ENCODE results near the gene CCDC154. TPM values are rescaled to one million over a fixed set of nuclear protein-coding genes. Genes with fewer than 3 reads are reported as not detected.

CCDC154 gene
- polyA plus RNA-seq, 1 donor: 2.9 TPM

GRCh38 chr16:1452530-1452929 is 8.2 kb upstream of the CCDC154 start:
- Histone ChIP-seq H3K27ac (ENCODE audit: low read length) (no peak overlapping the region), H3K36me3 (ENCODE audit: control insufficient read depth, insufficient read depth, low read length) (peaks cover 87% of the 10 kb centered on the region), H3K9me3 (ENCODE audit: control insufficient read depth, low read depth, low read length) (no peaks in the 10 kb centered on the region), H3K27me3 (ENCODE audit: control insufficient read depth, insufficient read depth, low read length) (no peaks in the 10 kb centered on the region), H3K4me3 (ENCODE audit: low read length) (no peak overlapping the region), H3K4me1 (ENCODE audit: control insufficient read depth, insufficient read depth, low read length) (no peaks in the 10 kb centered on the region)
- WGBS (ENCODE audit: insufficient coverage, low lambda C conversion rate): no CpG with 5 or more reads among the region's 20 CpGs
- DNase-seq: no peak

GRCh38 chr16:1451702-1452392 is 7.5 kb upstream of the CCDC154 start:
- peaks cover 86% of the 10 kb centered on the region for H3K36me3 ChIP-seq (ENCODE audit: control insufficient read depth, insufficient read depth, low read length)
- WGBS (ENCODE audit: insufficient coverage, low lambda C conversion rate): no CpG with 5 or more reads among the region's 34 CpGs
- H3K27me3 ChIP-seq (ENCODE audit: control insufficient read depth, insufficient read depth, low read length): no peaks in the 10 kb centered on the region
- H3K4me1 ChIP-seq (ENCODE audit: control insufficient read depth, insufficient read depth, low read length): no peaks in the 10 kb centered on the region
- no peak overlapping the region for H3K4me3 ChIP-seq (ENCODE audit: low read length)
- no peak overlapping the region for H3K27ac ChIP-seq (ENCODE audit: low read length)
- DNase-seq: no peak
- no peaks in the 10 kb centered on the region for H3K9me3 ChIP-seq (ENCODE audit: control insufficient read depth, low read depth, low read length)

GRCh38 chr16:1450841-1451240 is 6.5 kb upstream of the CCDC154 start:
- no peak overlapping the region for H3K27ac ChIP-seq (ENCODE audit: low read length)
- no CpG with 5 or more reads among the region's 21 CpGs for WGBS (ENCODE audit: insufficient coverage, low lambda C conversion rate)
- H3K4me1 ChIP-seq (ENCODE audit: control insufficient read depth, insufficient read depth, low read length): no peaks in the 10 kb centered on the region
- H3K27me3 ChIP-seq (ENCODE audit: control insufficient read depth, insufficient read depth, low read length): no peaks in the 10 kb centered on the region
- no peak overlapping the region for H3K4me3 ChIP-seq (ENCODE audit: low read length)
- DNase-seq: no peak
- H3K36me3 ChIP-seq (ENCODE audit: control insufficient read depth, insufficient read depth, low read length): peaks cover 91% of the 10 kb centered on the region
- H3K9me3 ChIP-seq (ENCODE audit: control insufficient read depth, low read depth, low read length): no peaks in the 10 kb centered on the region

GRCh38 chr16:1450218-1450617 is 5.9 kb upstream of the CCDC154 start:
- H3K36me3 ChIP-seq (ENCODE audit: control insufficient read depth, insufficient read depth, low read length): peaks cover 85% of the 10 kb centered on the region

GRCh38 chr16:1449201-1449788 is 4.9 kb upstream of the CCDC154 start:
- no peak for DNase-seq
- Histone ChIP-seq H3K4me3 (ENCODE audit: low read length) (no peak overlapping the region), H3K36me3 (ENCODE audit: control insufficient read depth, insufficient read depth, low read length) (peaks cover 75% of the 10 kb centered on the region), H3K4me1 (ENCODE audit: control insufficient read depth, insufficient read depth, low read length) (no peaks in the 10 kb centered on the region), H3K9me3 (ENCODE audit: control insufficient read depth, low read depth, low read length) (no peaks in the 10 kb centered on the region), H3K27ac (ENCODE audit: low read length) (no peak overlapping the region), H3K27me3 (ENCODE audit: control insufficient read depth, insufficient read depth, low read length) (no peaks in the 10 kb centered on the region)
- no CpG with 5 or more reads among the region's 25 CpGs for WGBS (ENCODE audit: insufficient coverage, low lambda C conversion rate)

More at GRCh38 chr16:1450218-1450617, 5.9 kb upstream of the CCDC154 start:
- H3K27me3 ChIP-seq (ENCODE audit: control insufficient read depth, insufficient read depth, low read length): no peaks in the 10 kb centered on the region
- H3K9me3 ChIP-seq (ENCODE audit: control insufficient read depth, low read depth, low read length): no peaks in the 10 kb centered on the region
- no peak for DNase-seq
- no peak overlapping the region for H3K4me3 ChIP-seq (ENCODE audit: low read length)
- H3K27ac ChIP-seq (ENCODE audit: low read length): no peak overlapping the region
- H3K4me1 ChIP-seq (ENCODE audit: control insufficient read depth, insufficient read depth, low read length): no peaks in the 10 kb centered on the region
- no CpG with 5 or more reads among the region's 29 CpGs for WGBS (ENCODE audit: insufficient coverage, low lambda C conversion rate)

- no peaks in the 10 kb centered on the region for H3K4me1 ChIP-seq (ENCODE audit: control insufficient read depth, insufficient read depth, low read length)
- no peak overlapping the region for H3K27ac ChIP-seq (ENCODE audit: low read length)
- DNase-seq: no peak
- no peaks in the 10 kb centered on the region for H3K9me3 ChIP-seq (ENCODE audit: control insufficient read depth, low read depth, low read length)
- peaks cover 70% of the 10 kb centered on the region for H3K36me3 ChIP-seq (ENCODE audit: control insufficient read depth, insufficient read depth, low read length)
- WGBS (ENCODE audit: insufficient coverage, low lambda C conversion rate): no CpG with 5 or more reads among the region's 30 CpGs
- H3K27me3 ChIP-seq (ENCODE audit: control insufficient read depth, insufficient read depth, low read length): no peaks in the 10 kb centered on the region
- H3K4me3 ChIP-seq (ENCODE audit: low read length): no peak overlapping the region
These were observed 4.3 kb upstream of the CCDC154 start for GRCh38 chr16:1448536-1449116.

GRCh38 chr16:1447965-1448364 is 3.6 kb upstream of the CCDC154 start:
- H3K4me3 ChIP-seq (ENCODE audit: low read length): no peak overlapping the region
- H3K9me3 ChIP-seq (ENCODE audit: control insufficient read depth, low read depth, low read length): no peaks in the 10 kb centered on the region
- WGBS (ENCODE audit: insufficient coverage, low lambda C conversion rate): no CpG with 5 or more reads among the region's 11 CpGs
- no peak overlapping the region for H3K27ac ChIP-seq (ENCODE audit: low read length)
- DNase-seq: no peak
- no peaks in the 10 kb centered on the region for H3K4me1 ChIP-seq (ENCODE audit: control insufficient read depth, insufficient read depth, low read length)
- peaks cover 64% of the 10 kb centered on the region for H3K36me3 ChIP-seq (ENCODE audit: control insufficient read depth, insufficient read depth, low read length)
- no peaks in the 10 kb centered on the region for H3K27me3 ChIP-seq (ENCODE audit: control insufficient read depth, insufficient read depth, low read length)

GRCh38 chr16:1446296-1447080 is 2.1 kb upstream of the CCDC154 start:
- Histone ChIP-seq H3K36me3 (ENCODE audit: control insufficient read depth, insufficient read depth, low read length) (peaks cover 52% of the 10 kb centered on the region), H3K27ac (ENCODE audit: low read length) (no peak overlapping the region)

GRCh38 chr16:1445518-1446203 is 1.3 kb upstream of the CCDC154 start:
- H3K27ac ChIP-seq (ENCODE audit: low read length): no peak overlapping the region
- H3K4me1 ChIP-seq (ENCODE audit: control insufficient read depth, insufficient read depth, low read length): no peaks in the 10 kb centered on the region
- H3K9me3 ChIP-seq (ENCODE audit: control insufficient read depth, low read depth, low read length): no peaks in the 10 kb centered on the region
- no CpG with 5 or more reads among the region's 25 CpGs for WGBS (ENCODE audit: insufficient coverage, low lambda C conversion rate)
- peaks cover 44% of the 10 kb centered on the region for H3K36me3 ChIP-seq (ENCODE audit: control insufficient read depth, insufficient read depth, low read length)
- no peak for DNase-seq
- no peak overlapping the region for H3K4me3 ChIP-seq (ENCODE audit: low read length)
- H3K27me3 ChIP-seq (ENCODE audit: control insufficient read depth, insufficient read depth, low read length): no peaks in the 10 kb centered on the region

More at GRCh38 chr16:1446296-1447080, 2.1 kb upstream of the CCDC154 start:
- Histone ChIP-seq H3K4me1 (ENCODE audit: control insufficient read depth, insufficient read depth, low read length) (no peaks in the 10 kb centered on the region), H3K27me3 (ENCODE audit: control insufficient read depth, insufficient read depth, low read length) (no peaks in the 10 kb centered on the region), H3K9me3 (ENCODE audit: control insufficient read depth, low read depth, low read length) (no peaks in the 10 kb centered on the region), H3K4me3 (ENCODE audit: low read length) (no peak overlapping the region)
- no peak for DNase-seq
- no CpG with 5 or more reads among the region's 41 CpGs for WGBS (ENCODE audit: insufficient coverage, low lambda C conversion rate)

Data from large intestine (tissue), 3 donors.